Keratinocyte (primary cell): Measurements from ENCODE around the gene AHCTF1. TPM values are rescaled to one million over a fixed set of nuclear protein-coding genes. Genes with fewer than 3 reads are reported as not detected.

Source experiments
- DNase-seq: peaks from one replicate; pipeline ENCODE4 v3.0.0-alpha.2; 2011; ENCODE audit warnings: low read depth, missing footprints, low spot score
- FAIRE-seq: peaks from 2 replicates; lab custom pipeline; 2011; peaks lifted over from hg19 to GRCh38; lab: Jason Lieb, UNC
- H2AFZ ChIP-seq: 2 replicates; pipeline ENCODE4 v1.6.0; 2012; ENCODE audit warnings: low read length, control low read depth, inconsistent platforms; ENCODE audit not compliant: control insufficient read depth
- H3K27ac ChIP-seq: 2 replicates; pipeline ENCODE4 v1.5.1; 2011; ENCODE audit warnings: low read length; ENCODE audit not compliant: control insufficient read depth, insufficient read depth
- H3K27me3 ChIP-seq: 3 replicates; pipeline ENCODE4 v1.6.0; 2011; ENCODE audit warnings: low read length; ENCODE audit not compliant: control insufficient read depth, insufficient read depth; ENCODE audit errors: extremely low read depth
- H3K36me3 ChIP-seq, 2 experiments: 2 replicates in 1 of 2; 3 replicates in 1 of 2; pipeline ENCODE4 v1.5.1; 2011; ENCODE audit warnings: low read length in 2 of 2, mild to moderate bottlenecking in 1 of 2; ENCODE audit not compliant: control insufficient read depth in 2 of 2, insufficient read depth in 2 of 2; ENCODE audit errors: extremely low read depth in 1 of 2
- H3K4me1 ChIP-seq: 3 replicates; pipeline ENCODE4 v1.5.1; 2011; ENCODE audit warnings: low read length; ENCODE audit not compliant: control insufficient read depth, insufficient read depth; ENCODE audit errors: extremely low read depth
- H3K4me2 ChIP-seq: 3 replicates; pipeline ENCODE4 v1.6.0; 2011; ENCODE audit warnings: low read depth, low read length; ENCODE audit not compliant: control insufficient read depth, insufficient read depth; ENCODE audit errors: extremely low read depth
- H3K4me3 ChIP-seq, 3 experiments: fragments of 200-600 bp in 1 of 3; sonication (generic) in 1 of 3; 2 replicates in 2 of 3; 3 replicates in 1 of 3; pipeline ENCODE4 v1.5.1; 2011 to 2016; ENCODE audit warnings: low read length in 3 of 3, mild to moderate bottlenecking in 3 of 3, control low read depth in 2 of 3, inconsistent platforms in 1 of 3, low read depth in 1 of 3, mixed read lengths in 1 of 3, mixed run types in 1 of 3, moderate library complexity in 1 of 3; ENCODE audit not compliant: control insufficient read depth in 2 of 3, insufficient read depth in 2 of 3; ENCODE audit errors: extremely low read depth in 1 of 3
- H3K79me2 ChIP-seq: 2 replicates; pipeline ENCODE4 v1.6.0; 2012; ENCODE audit warnings: low read length; ENCODE audit not compliant: control insufficient read depth, insufficient read depth
- H3K9ac ChIP-seq: 3 replicates; pipeline ENCODE4 v1.6.0; 2011; ENCODE audit warnings: low read length; ENCODE audit not compliant: control insufficient read depth, insufficient read depth; ENCODE audit errors: extremely low read depth
- H3K9me1 ChIP-seq: 3 replicates; pipeline ENCODE4 v1.6.0; 2011; ENCODE audit warnings: low read length; ENCODE audit not compliant: control insufficient read depth, insufficient read depth; ENCODE audit errors: extremely low read depth
- H3K9me3 ChIP-seq: 2 replicates; pipeline ENCODE4 v1.5.1; 2012; ENCODE audit warnings: low read depth, low read length; ENCODE audit not compliant: control insufficient read depth
- H4K20me1 ChIP-seq: 3 replicates; pipeline ENCODE4 v1.6.0; 2011; ENCODE audit warnings: low read length; ENCODE audit not compliant: control insufficient read depth, insufficient read depth; ENCODE audit errors: extremely low read depth
- CTCF ChIP-seq, 3 experiments: IDR thresholded peaks in 1 of 3; conservative IDR thresholded peaks in 1 of 3; optimal IDR thresholded peaks in 1 of 3; 2 replicates in 2 of 3; 3 replicates in 1 of 3; pipeline versions ENCODE3 to v1.5.1; 2011; ENCODE audit warnings: low read length in 3 of 3, mild to moderate bottlenecking in 3 of 3, moderate library complexity in 2 of 3, control low read depth in 1 of 3, inconsistent platforms in 1 of 3; ENCODE audit not compliant: insufficient read depth in 2 of 3; ENCODE audit errors: extremely low read depth in 1 of 3
- EZH2 ChIP-seq: IDR thresholded peaks from one replicate; pipeline ENCODE4 v1.6.1; 2012; ENCODE audit warnings: inconsistent platforms, mild to moderate bottlenecking, low read length, moderate library complexity
- dilution Hi-C: fragments of 300-500 bp; cut with MboI; formaldehyde crosslinking; loops from one replicate; pipeline ENCODE4 v1.7.0; 2020; ENCODE audit warnings: low sequenced_read_pairs; ENCODE audit not compliant: extremely low pct_ligation_motif_present
- polyA plus RNA-seq, 5 experiments: library from polyadenylated mRNA; depleted of rRNA in 3 of 5; stranded (reverse) in 3 of 5; stranded (forward) in 1 of 5; unstranded in 1 of 5; fragments of >200 nt; gene quantifications; 1 replicate in 1 of 5; 2 replicates in 3 of 5; 3 replicates in 1 of 5; pipeline versions ENCODE4 v1.2.1 to v1.2.3, GENCODE V29; 2011 to 2012; ENCODE audit warnings: missing spikeins in 2 of 5, low read depth in 1 of 5, low replicate concordance in 1 of 5

Gene AHCTF1
- polyA plus RNA-seq, 1 donor (not counting 4 experiments of a cell fraction or from before 2014, with no cell fraction given) = 22.2 TPM

- Histone ChIP-seq H3K4me1 (no peaks in the 10 kb centered on the region), H3K4me2 (no peak overlapping the region), H3K9ac (no peak overlapping the region), H3K9me3 (no peaks in the 10 kb centered on the region), H2AFZ (no peak overlapping the region), H4K20me1 (no peaks in the 10 kb centered on the region), H3K79me2 (no peaks in the 10 kb centered on the region), H3K27me3 (no peaks in the 10 kb centered on the region), H3K9me1 (no peaks in the 10 kb centered on the region), H3K36me3 (no peaks in the 10 kb centered on the region), H3K4me3 (no peak overlapping the region), H3K27ac (no peak overlapping the region)
- FAIRE-seq (no peak), DNase-seq (no peak)
- TF ChIP-seq CTCF (optimal IDR thresholded peaks at IDR 0.05 in 1 of 3, IDR thresholded peaks at IDR 0.05 in 1 of 3, conservative IDR thresholded peaks at IDR 0.05 in 1 of 3; ENCODE audit: extremely low read depth in 1 of 3, insufficient read depth in 2 of 3, low read length in 3 of 3) (peak in 1 of 3 experiments; percentile 2), EZH2 (no peak)
- dilution Hi-C loops = no loop called here
Measured at GRCh38 chr1:246809473-246809872, 122.3 kb downstream of the AHCTF1 start.

GRCh38 chr1:246805135-246805716, 126.5 kb downstream of the AHCTF1 start:
- Histone ChIP-seq H3K4me2 (no peak overlapping the region), H4K20me1 (no peaks in the 10 kb centered on the region), H3K9me1 (no peaks in the 10 kb centered on the region), H3K4me3 (no peak overlapping the region), H2AFZ (no peak overlapping the region), H3K79me2 (no peaks in the 10 kb centered on the region), H3K36me3 (no peaks in the 10 kb centered on the region), H3K9me3 (no peaks in the 10 kb centered on the region), H3K9ac (no peak overlapping the region), H3K4me1 (peaks cover 6% of the 10 kb centered on the region), H3K27me3 (no peaks in the 10 kb centered on the region), H3K27ac (no peak overlapping the region)
- DNase-seq (no peak), FAIRE-seq (no peak)
- dilution Hi-C loops = no loop called here
- TF ChIP-seq EZH2 (no peak), CTCF (optimal IDR thresholded peaks at IDR 0.05 in 1 of 3, IDR thresholded peaks at IDR 0.05 in 1 of 3, conservative IDR thresholded peaks at IDR 0.05 in 1 of 3; ENCODE audit: extremely low read depth in 1 of 3, insufficient read depth in 2 of 3, low read length in 3 of 3) (no peak)
